ENCODE measurements around the gene RAB42. TPM values are rescaled to one million over a fixed set of nuclear protein-coding genes. Genes with fewer than 3 reads are reported as not detected.

The RAB42 gene, protein sequence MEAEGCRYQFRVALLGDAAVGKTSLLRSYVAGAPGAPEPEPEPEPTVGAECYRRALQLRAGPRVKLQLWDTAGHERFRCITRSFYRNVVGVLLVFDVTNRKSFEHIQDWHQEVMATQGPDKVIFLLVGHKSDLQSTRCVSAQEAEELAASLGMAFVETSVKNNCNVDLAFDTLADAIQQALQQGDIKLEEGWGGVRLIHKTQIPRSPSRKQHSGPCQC
- total RNA-seq = 14.6 and 15.9 TPM in 2 replicates

DNA sequence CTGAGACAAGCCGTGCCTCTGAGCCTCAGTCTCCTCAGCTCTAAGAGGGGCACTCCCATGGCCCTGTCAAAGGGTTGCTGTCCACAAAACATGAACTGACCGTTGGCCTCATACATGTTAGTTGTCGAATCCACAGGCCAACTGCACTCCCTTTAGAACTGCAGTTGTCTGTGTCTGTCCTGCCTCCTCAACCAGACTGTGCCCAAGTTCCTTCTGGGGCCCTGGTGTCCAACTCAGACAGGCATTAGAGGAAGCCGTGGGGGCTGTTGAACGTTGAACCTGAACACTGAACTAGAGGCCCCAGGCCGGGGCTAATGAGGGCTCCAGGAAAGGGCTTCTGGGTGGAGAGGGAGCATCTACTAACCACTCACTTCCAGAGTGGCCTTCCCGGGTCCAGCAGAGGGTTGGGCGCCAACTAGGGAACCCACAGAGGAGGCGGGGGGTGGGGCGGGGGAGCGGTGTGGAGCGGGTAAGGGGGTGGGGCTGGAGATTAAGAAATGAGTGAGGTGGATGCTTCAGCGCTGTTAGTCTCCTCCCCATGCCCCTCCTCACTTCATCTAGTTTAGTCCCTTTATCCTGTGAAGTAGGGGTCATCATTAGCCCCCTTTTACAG lies at the start of gene RAB42:
Gene RAB42, plus strand, starts transcription at position 558 of the 613 bp plus-strand sequence. CDS start 247 bp downstream, outside the sequence.

DNA sequence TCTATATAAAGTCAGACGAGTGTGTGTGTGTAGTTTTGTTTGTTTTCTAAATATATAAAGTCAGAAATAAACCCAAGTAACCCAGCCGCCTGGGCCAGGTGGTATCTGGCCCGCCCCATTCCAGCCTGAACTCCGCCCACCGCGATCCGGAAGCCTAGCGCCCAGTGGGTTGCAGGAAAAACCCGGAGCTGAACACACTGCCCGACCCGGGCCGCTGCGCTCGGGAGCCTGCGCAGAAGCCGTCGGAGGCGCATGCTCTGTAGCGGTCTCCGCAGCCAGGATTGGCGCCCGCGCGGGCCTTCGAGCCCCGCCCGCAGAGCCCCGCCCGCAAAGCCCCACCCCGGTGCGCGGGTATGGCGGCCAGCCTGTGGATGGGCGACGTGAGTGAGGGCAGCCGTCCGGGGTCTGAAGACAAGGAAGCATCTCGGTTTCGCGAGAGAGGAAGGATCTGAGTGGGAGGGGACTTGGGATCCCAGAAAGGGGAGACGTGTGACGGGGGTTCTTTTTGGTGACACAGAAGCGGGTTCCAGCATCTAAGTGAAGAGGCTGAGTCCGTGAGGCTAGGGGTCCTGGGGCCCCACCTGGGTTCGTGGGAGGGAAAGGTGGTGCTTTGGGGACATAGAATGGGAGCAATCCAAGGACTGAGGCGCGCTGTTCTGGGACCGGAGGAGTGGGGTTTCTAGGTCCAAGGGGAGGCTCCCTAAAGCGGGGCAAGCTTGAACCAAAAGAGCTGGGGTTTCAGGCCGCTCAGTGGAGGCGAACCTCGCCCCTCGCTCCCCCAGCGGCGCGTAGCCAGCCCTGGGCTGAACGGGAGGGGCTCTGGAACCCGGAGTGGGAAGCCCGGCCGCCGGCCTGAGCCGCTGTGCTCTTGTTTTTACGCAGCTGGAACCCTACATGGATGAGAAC lies 39.1 kb upstream of the RAB42 start, which contains the start of gene TRNAU1AP:
Gene TRNAU1AP, plus strand, starts transcription at position 328 of the 906 bp plus-strand sequence. Its CDS starts 26 bp downstream, at position 354.

DNA sequence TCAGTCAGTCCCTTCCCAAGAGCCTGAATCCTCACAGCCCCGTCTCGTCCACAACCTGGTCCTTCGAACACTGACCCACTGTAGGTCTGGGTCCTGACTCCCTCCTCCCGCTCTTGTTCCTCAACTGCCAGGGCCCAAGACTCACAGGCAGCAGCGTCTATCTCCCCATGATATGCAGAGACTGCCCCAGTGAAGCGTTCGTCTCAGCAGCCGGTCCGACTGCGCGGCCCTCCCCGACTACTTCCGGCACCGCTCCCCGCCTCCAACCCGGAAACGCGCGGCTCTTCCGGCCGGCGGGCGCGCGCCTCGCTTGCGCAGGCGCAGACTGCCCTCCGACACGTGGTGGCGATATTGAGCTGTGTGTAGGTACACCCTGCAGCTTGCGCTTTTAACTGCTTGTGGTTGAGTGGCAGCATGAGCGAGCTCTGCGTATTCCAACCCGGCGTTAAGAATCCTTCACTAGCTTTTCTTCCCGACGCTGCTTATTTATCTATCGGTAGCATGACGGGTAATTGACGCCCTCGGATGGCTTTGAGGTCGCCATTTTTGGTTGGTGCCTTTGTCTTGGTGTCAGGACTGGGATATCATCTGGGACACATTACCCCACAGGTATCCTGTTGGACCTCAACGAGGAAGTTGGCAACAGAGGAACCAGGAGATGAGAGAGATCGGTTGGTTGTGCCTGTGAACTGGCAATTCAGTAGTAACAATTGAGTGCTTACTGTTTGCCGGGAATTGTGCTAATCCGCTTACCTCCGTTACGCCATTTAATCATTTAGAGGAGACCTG lies 51.0 kb downstream of the RAB42 start, which contains the start of gene TAF12:
Gene TAF12, minus strand, starts transcription at position 221 of the 789 bp plus-strand sequence. CDS start 20,986 bp downstream, outside the sequence.

Small RNA genes lying within 50 kb of the gene (small RNA-seq; reads per million reads assigned to genes)
- gene SNORA16A = not detected
- not detected for gene SNORA44
- not detected for gene SNORA61
- 868 reads per million, percentile 99 among the genes with 10 or more reads in this experiment for gene SNORD99

Other genes with a start within 250 kb of the RAB42 start
- gene PHACTR4, start 222.5 kb upstream of the RAB42 start, total RNA-seq = 14.8 and 16.2 TPM in 2 replicates
- gene RCC1, start 86.2 kb upstream of the RAB42 start, total RNA-seq = 30.8 and 31.8 TPM in 2 replicates
- gene TRNAU1AP, start 39.2 kb upstream of the RAB42 start, total RNA-seq = 25.0 and 27.8 TPM in 2 replicates
- gene TAF12, start 50.8 kb downstream of the RAB42 start, total RNA-seq = 22.7 and 27.1 TPM in 2 replicates
- gene RNU11, start 56.3 kb downstream of the RAB42 start, total RNA-seq = not detected in 2 replicates
- gene GMEB1, start 76.5 kb downstream of the RAB42 start, total RNA-seq = 12.1 and 13.0 TPM in 2 replicates
- 73.0 and 82.3 TPM in 2 replicates for gene YTHDF2, start 144.7 kb downstream of the RAB42 start, total RNA-seq
- under 0.01 TPM in 1 of 2 replicates, not detected in the other for gene OPRD1, start 219.9 kb downstream of the RAB42 start, total RNA-seq